Astrocyte (in vitro differentiated cells and primary cell): ENCODE data around the gene SETD4.

Source experiments
- CTCF ChIP-seq: IDR thresholded peaks from 2 replicates; pipeline ENCODE4 v1.5.1; 2011; ENCODE audit warnings: low read depth, mild to moderate bottlenecking, inconsistent platforms, low read length, moderate library complexity; ENCODE audit not compliant: insufficient read depth
- EZH2 ChIP-seq: IDR thresholded peaks from 2 replicates; pipeline ENCODE4 v1.6.1; 2012; ENCODE audit warnings: mild to moderate bottlenecking, low read length, inconsistent platforms; ENCODE audit not compliant: insufficient read depth

GRCh38 chr21:36032647-36033406 lies 27.5 kb downstream of the SETD4 start:
- TF ChIP-seq CTCF: no peak
- TF ChIP-seq EZH2: no peak
